Natural killer cell (primary cell): Measurements from ENCODE around the gene PCCA. TPM values are rescaled to one million over a fixed set of nuclear protein-coding genes. Genes with fewer than 3 reads are reported as not detected.

ENCODE experiments used
- ATAC-seq, 3 donors: fragments of 150-1000 bp in 2 of 3; fragments of 200-7000 bp in 1 of 3; cut with Tn5 transposase; 1 replicate in 1 of 3; 2 replicates in 2 of 3; pipeline ENCODE4 v1.10.0; 2021; ENCODE audit warnings: mild to moderate bottlenecking in 2 of 3, moderate library complexity in 2 of 3
- DNase-seq, 2 donors: peaks; one replicate each; pipeline versions ENCODE4 v3.0.0 to v3.0.0-alpha.2; 2013 to 2021; ENCODE audit warnings: mixed read lengths in 1 of 2
- H3K27ac ChIP-seq: one replicate; pipeline ENCODE4 v1.5.1; 2013; ENCODE audit warnings: mild to moderate bottlenecking, low read length
- H3K27me3 ChIP-seq: one replicate; pipeline ENCODE4 v1.6.1; 2013; ENCODE audit warnings: low read length; ENCODE audit not compliant: control insufficient read depth, insufficient read depth
- H3K36me3 ChIP-seq: one replicate; pipeline ENCODE4 v1.6.1; 2013; ENCODE audit warnings: low read length; ENCODE audit not compliant: control insufficient read depth, insufficient read depth
- H3K4me1 ChIP-seq: one replicate; pipeline ENCODE4 v1.6.1; 2013; ENCODE audit warnings: low read length; ENCODE audit not compliant: control insufficient read depth, insufficient read depth
- H3K4me3 ChIP-seq: one replicate; pipeline ENCODE4 v1.5.1; 2013; ENCODE audit warnings: low read length
- H3K9me3 ChIP-seq: one replicate; pipeline ENCODE4 v1.6.1; 2013; ENCODE audit warnings: low read length; ENCODE audit not compliant: control insufficient read depth, insufficient read depth
- H3K27ac Mint-ChIP-seq, 2 donors: one replicate each; pipeline ENCODE4 v1.8.0; 2022; ENCODE audit warnings: mild to moderate bottlenecking in 2 of 2, mixed read lengths in 2 of 2, moderate library complexity in 1 of 2
- H3K27me3 Mint-ChIP-seq, 2 donors: one replicate each; pipeline ENCODE4 v1.8.0; 2022; ENCODE audit warnings: low read depth in 2 of 2, mixed read lengths in 2 of 2
- H3K36me3 Mint-ChIP-seq: one replicate; pipeline ENCODE4 v1.8.0; 2022; ENCODE audit warnings: mixed read lengths
- H3K4me1 Mint-ChIP-seq, 2 donors: one replicate each; pipeline ENCODE4 v1.8.0; 2022; ENCODE audit warnings: mixed read lengths in 2 of 2
- H3K4me3 Mint-ChIP-seq: one replicate; pipeline ENCODE4 v1.8.0; 2022; ENCODE audit warnings: mild to moderate bottlenecking, moderate library complexity, mixed read lengths
- H3K9me3 Mint-ChIP-seq, 2 donors: one replicate each; pipeline ENCODE4 v1.8.0; 2022; ENCODE audit warnings: mixed read lengths in 2 of 2
- CTCF ChIP-seq: fragments of 200-600 bp; IDR thresholded peaks from one replicate; pipeline ENCODE4 v1.8.0; 2022; ENCODE audit warnings: antibody characterized with exemption
- WGBS: methylation state at CpG from one replicate; pipeline ENCODE4 v1.1.7; 2013; ENCODE audit warnings: missing lambda C conversion rate; ENCODE audit not compliant: insufficient coverage; 5-methylcytosine and 5-hydroxymethylcytosine counted together
- intact Hi-C: fragments of 100-400 bp; cut with micrococcal nuclease; formaldehyde crosslinking; loops from one replicate; pipeline ENCODE4 v1.14.2; 2022
- total RNA-seq, 4 donors: library from RNA; stranded (reverse); fragments of 120-200 nt in 1 of 4; gene quantifications; one replicate each; pipeline versions ENCODE4 v1.2.3 to v1.2.4, GENCODE V29; 2013 to 2022

Gene PCCA
- total RNA-seq, 3 donors from 2014 or later (not counting 1 experiment from before 2014, with no cell fraction given): 25.5 to 28.5 (median 28.2) TPM

DNA sequence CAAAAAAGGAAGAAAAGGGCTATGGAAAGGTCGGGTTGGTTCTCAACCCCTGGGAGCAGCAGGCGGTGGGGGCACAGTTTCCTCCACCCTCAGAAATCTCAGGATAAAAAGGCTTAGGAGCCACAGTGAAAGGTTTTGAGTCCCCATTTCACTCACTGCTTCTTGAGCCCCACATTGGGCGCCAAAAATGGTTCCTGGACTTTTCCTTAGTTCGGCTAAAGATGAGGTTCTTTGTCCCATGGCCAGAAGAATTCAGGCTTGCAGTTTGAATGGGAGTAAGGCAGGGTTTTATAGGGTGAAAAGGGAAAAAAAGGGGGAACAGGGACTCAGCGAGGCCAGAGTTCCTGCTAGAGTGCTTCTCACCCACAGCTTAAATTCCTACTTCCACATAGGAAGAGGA is 320.2 kb downstream of the PCCA start:
- Histone ChIP-seq H3K36me3 (no peaks in the 10 kb centered on the region), H3K27me3 (no peaks in the 10 kb centered on the region), H3K27ac (no peak overlapping the region), H3K4me3 (no peak overlapping the region), H3K9me3 (peaks cover 55% of the 10 kb centered on the region), H3K4me1 (no peaks in the 10 kb centered on the region)
- DNase-seq: no peak
- WGBS: 99% methylated on average over 5 of the region's 5 CpGs
- Mint-ChIP-seq H3K9me3 (peaks cover 9 to 15% of the 10 kb centered on the region in 2 donors), H3K27me3 (no peaks in the 10 kb centered on the region), H3K4me1 (no peaks in the 10 kb centered on the region), H3K27ac (no peak overlapping the region), H3K36me3 (peaks cover 41% of the 10 kb centered on the region), H3K4me3 (no peak overlapping the region)
- intact Hi-C loops: no loop called here
- ATAC-seq: no peak
- TF ChIP-seq CTCF: no peak

- DNase-seq (no peak), ATAC-seq (no peak)
- peaks cover 6 to 14% of the 10 kb centered on the region in 2 donors for H3K4me1 Mint-ChIP-seq
- Histone ChIP-seq H3K36me3 (no peaks in the 10 kb centered on the region), H3K4me3 (no peak overlapping the region), H3K27ac (no peak overlapping the region), H3K27me3 (no peaks in the 10 kb centered on the region), H3K9me3 (no peaks in the 10 kb centered on the region), H3K4me1 (no peaks in the 10 kb centered on the region)
- peak overlapping the region in 1 of 2 donors; percentile 25 for H3K27ac Mint-ChIP-seq
- intact Hi-C loops: no loop called here
- no peak overlapping the region for H3K4me3 Mint-ChIP-seq
- 75% methylated on average over 2 of the region's 2 CpGs for WGBS
- no peaks in the 10 kb centered on the region for H3K27me3 Mint-ChIP-seq
- TF ChIP-seq CTCF: no peak
- H3K9me3 Mint-ChIP-seq: no peaks in the 10 kb centered on the region
- H3K36me3 Mint-ChIP-seq: peaks cover 14% of the 10 kb centered on the region
These were observed 334.5 kb downstream of the PCCA start for GRCh38 chr13:100423375-100423774.

- peaks cover 0 to 2% of the 10 kb centered on the region in 2 donors for H3K9me3 Mint-ChIP-seq
- Histone ChIP-seq H3K4me1 (no peaks in the 10 kb centered on the region), H3K36me3 (no peaks in the 10 kb centered on the region), H3K27ac (no peak overlapping the region), H3K27me3 (no peaks in the 10 kb centered on the region), H3K9me3 (no peaks in the 10 kb centered on the region), H3K4me3 (no peak overlapping the region)
- H3K27me3 Mint-ChIP-seq: no peaks in the 10 kb centered on the region
- intact Hi-C loops: no loop called here
- peaks cover 2 to 22% of the 10 kb centered on the region in 2 donors for H3K4me1 Mint-ChIP-seq
- DNase-seq (no peak), ATAC-seq (no peak)
- H3K27ac Mint-ChIP-seq: no peak overlapping the region
- 86% methylated on average over 3 of the region's 3 CpGs for WGBS
- peaks cover 5% of the 10 kb centered on the region for H3K36me3 Mint-ChIP-seq
- no peak overlapping the region for H3K4me3 Mint-ChIP-seq
- TF ChIP-seq CTCF: no peak
These were observed 340.1 kb downstream of the PCCA start for GRCh38 chr13:100428986-100429385.

DNA sequence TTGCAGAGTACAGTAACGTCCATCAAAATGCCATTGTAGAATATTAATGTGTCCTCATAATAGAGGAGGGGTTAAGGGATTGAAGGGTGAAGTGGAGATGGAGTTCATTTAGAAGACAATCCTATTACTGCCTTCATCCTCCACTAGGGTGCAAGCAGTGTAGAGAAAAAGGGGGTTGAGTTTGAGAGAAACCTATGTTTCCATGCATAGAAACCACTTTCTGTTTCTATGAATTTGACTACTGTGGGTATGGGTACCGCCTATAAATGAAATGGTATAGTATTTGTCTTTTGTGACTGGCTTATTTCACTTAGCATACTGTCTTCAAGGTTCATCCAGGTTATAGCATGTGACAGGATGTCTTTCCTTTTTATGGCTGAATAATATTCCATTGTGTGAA is 343.7 kb downstream of the PCCA start:
- no peaks in the 10 kb centered on the region for H3K4me1 ChIP-seq
- Mint-ChIP-seq H3K9me3 (peaks cover 0 to 2% of the 10 kb centered on the region in 2 donors), H3K27ac (no peak overlapping the region), H3K4me3 (no peak overlapping the region), H3K27me3 (no peaks in the 10 kb centered on the region), H3K4me1 (peaks cover 11 to 29% of the 10 kb centered on the region in 2 donors), H3K36me3 (peaks cover 5% of the 10 kb centered on the region)
- no peaks in the 10 kb centered on the region for H3K9me3 ChIP-seq
- ATAC-seq: no peak
- no peaks in the 10 kb centered on the region for H3K36me3 ChIP-seq
- no peak for DNase-seq
- no peak overlapping the region for H3K27ac ChIP-seq
- WGBS: 92% methylated on average over 1 of the region's 2 CpGs
- H3K4me3 ChIP-seq: no peak overlapping the region
- TF ChIP-seq CTCF: no peak
- no peaks in the 10 kb centered on the region for H3K27me3 ChIP-seq
- intact Hi-C loops: no loop called here
